SK-N-SH treated with all-trans-retinoic acid at 6 μM for 48 hours (cell line): ENCODE data around the gene SPN.

Source experiments
- ARNTL ChIP-seq: fragments of 450-650 bp; formaldehyde crosslinking; IDR thresholded peaks from 2 replicates; pipeline ENCODE4 v1.5.0; 2020; ENCODE audit warnings: low read depth, mild to moderate bottlenecking, moderate library complexity, borderline replicate concordance
- PPARA ChIP-seq: fragments of 250-450 bp; sonication (Bioruptor Pico); IDR thresholded peaks from 2 replicates; pipeline ENCODE4 v1.5.0; 2020; ENCODE audit warnings: mild to moderate bottlenecking, borderline replicate concordance
- ZFP3 ChIP-seq: fragments of 250-450 bp; sonication (Bioruptor Pico); IDR thresholded peaks from 2 replicates; pipeline ENCODE4 v1.5.0; 2020; ENCODE audit warnings: mild to moderate bottlenecking, moderate library complexity
- ZFP30 ChIP-seq: fragments of 450-650 bp; formaldehyde crosslinking; IDR thresholded peaks from 2 replicates; pipeline ENCODE4 v1.5.0; 2022; ENCODE audit warnings: mild to moderate bottlenecking, moderate library complexity
- ZNF8 ChIP-seq: fragments of 450-650 bp; formaldehyde crosslinking; IDR thresholded peaks from 2 replicates; pipeline ENCODE4 v1.5.0; 2020; ENCODE audit warnings: mild to moderate bottlenecking, moderate library complexity
- TF ChIP-seq, protein P1 (sequence below): fragments of 250-450 bp; sonication (Bioruptor Pico); IDR thresholded peaks from 2 replicates; pipeline ENCODE4 v1.5.1; 2021; ENCODE audit warnings: mild to moderate bottlenecking, moderate library complexity
- TF ChIP-seq, protein P2 (sequence below): fragments of 250-450 bp; sonication (Bioruptor Pico); IDR thresholded peaks from 2 replicates; pipeline ENCODE4 v1.5.1; 2020; ENCODE audit warnings: low read depth, mild to moderate bottlenecking, moderate library complexity
- TF ChIP-seq, protein P3 (sequence below): fragments of 250-450 bp; sonication (Bioruptor Pico); IDR thresholded peaks from 2 replicates; pipeline ENCODE4 v1.8.0; 2020; ENCODE audit warnings: mild to moderate bottlenecking, moderate library complexity, borderline replicate concordance

DNA sequence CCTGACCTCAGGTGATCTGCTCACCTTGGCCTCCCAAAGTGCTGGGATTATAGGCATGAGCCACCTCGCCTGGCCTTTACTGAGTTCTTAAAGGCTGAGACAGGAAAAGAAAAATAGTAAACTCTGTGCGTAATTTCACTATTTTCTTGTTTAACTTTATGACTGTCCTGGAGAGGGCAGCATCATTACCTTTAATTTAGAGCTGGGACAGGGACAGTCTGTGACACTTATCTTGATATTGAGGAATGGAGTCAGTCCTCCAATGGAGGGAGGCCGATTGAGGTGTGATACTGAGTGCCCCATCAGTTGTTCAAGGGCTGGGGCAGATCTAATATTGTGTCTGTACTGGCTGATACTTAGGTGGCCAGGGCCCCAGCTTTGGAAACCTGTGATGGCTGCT, 21.5 kb upstream of the SPN start:
- no peak for TF ChIP-seq ZFP30 (CRISPR knock-in tag)
- no peak for TF ChIP-seq ARNTL (CRISPR knock-in tag)
- TF ChIP-seq ZFP3 (CRISPR knock-in tag), result no peak
- TF ChIP-seq, protein P1, sequence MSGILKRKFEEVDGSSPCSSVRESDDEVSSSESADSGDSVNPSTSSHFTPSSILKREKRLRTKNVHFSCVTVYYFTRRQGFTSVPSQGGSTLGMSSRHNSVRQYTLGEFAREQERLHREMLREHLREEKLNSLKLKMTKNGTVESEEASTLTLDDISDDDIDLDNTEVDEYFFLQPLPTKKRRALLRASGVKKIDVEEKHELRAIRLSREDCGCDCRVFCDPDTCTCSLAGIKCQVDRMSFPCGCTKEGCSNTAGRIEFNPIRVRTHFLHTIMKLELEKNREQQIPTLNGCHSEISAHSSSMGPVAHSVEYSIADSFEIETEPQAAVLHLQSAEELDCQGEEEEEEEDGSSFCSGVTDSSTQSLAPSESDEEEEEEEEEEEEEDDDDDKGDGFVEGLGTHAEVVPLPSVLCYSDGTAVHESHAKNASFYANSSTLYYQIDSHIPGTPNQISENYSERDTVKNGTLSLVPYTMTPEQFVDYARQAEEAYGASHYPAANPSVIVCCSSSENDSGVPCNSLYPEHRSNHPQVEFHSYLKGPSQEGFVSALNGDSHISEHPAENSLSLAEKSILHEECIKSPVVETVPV (CRISPR knock-in tag), result no peak
- no peak for TF ChIP-seq ZNF8
- TF ChIP-seq PPARA, result no peak
- TF ChIP-seq, protein P2, sequence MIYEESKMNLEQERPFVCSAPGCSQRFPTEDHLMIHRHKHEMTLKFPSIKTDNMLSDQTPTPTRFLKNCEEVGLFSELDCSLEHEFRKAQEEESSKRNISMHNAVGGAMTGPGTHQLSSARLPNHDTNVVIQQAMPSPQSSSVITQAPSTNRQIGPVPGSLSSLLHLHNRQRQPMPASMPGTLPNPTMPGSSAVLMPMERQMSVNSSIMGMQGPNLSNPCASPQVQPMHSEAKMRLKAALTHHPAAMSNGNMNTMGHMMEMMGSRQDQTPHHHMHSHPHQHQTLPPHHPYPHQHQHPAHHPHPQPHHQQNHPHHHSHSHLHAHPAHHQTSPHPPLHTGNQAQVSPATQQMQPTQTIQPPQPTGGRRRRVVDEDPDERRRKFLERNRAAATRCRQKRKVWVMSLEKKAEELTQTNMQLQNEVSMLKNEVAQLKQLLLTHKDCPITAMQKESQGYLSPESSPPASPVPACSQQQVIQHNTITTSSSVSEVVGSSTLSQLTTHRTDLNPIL (CRISPR knock-in tag), result no peak
- TF ChIP-seq, protein P3, sequence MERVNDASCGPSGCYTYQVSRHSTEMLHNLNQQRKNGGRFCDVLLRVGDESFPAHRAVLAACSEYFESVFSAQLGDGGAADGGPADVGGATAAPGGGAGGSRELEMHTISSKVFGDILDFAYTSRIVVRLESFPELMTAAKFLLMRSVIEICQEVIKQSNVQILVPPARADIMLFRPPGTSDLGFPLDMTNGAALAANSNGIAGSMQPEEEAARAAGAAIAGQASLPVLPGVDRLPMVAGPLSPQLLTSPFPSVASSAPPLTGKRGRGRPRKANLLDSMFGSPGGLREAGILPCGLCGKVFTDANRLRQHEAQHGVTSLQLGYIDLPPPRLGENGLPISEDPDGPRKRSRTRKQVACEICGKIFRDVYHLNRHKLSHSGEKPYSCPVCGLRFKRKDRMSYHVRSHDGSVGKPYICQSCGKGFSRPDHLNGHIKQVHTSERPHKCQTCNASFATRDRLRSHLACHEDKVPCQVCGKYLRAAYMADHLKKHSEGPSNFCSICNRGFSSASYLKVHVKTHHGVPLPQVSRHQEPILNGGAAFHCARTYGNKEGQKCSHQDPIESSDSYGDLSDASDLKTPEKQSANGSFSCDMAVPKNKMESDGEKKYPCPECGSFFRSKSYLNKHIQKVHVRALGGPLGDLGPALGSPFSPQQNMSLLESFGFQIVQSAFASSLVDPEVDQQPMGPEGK (CRISPR knock-in tag), result no peak
